LNCaP clone FGC (cell line): ENCODE data around the gene LRRK1.

ENCODE experiments used
- DNase-seq: peaks from one replicate; pipeline ENCODE4 v3.0.0-alpha.2; 2011; ENCODE audit warnings: low read depth
- H3K4me3 ChIP-seq: 2 replicates; pipeline ENCODE4 v1.5.1; 2011; ENCODE audit warnings: mild to moderate bottlenecking, low read depth, low read length, control low read depth
- CTCF ChIP-seq: IDR thresholded peaks from 2 replicates; pipeline ENCODE4 v1.5.1; 2012; ENCODE audit warnings: mild to moderate bottlenecking; ENCODE audit not compliant: control insufficient read depth, insufficient read depth; ENCODE audit errors: extremely low read depth

LRRK1 gene

GRCh38 chr15:100926258-100926657 is 7.1 kb downstream of the LRRK1 start:
- TF ChIP-seq CTCF: no peak
- no peak for DNase-seq
- no peak overlapping the region for H3K4me3 ChIP-seq

- DNase-seq: no peak
Observed at GRCh38 chr15:100926971-100927756, 8.0 kb downstream of the LRRK1 start.

GRCh38 chr15:100928632-100929280 is 9.6 kb downstream of the LRRK1 start:
- no peak for TF ChIP-seq CTCF
- H3K4me3 ChIP-seq: no peak overlapping the region
- DNase-seq: peak; percentile 73

More at GRCh38 chr15:100926971-100927756, 8.0 kb downstream of the LRRK1 start:
- TF ChIP-seq CTCF: no peak
- no peak overlapping the region for H3K4me3 ChIP-seq

- no peak overlapping the region for H3K4me3 ChIP-seq
- no peak for TF ChIP-seq CTCF
- peak; percentile 55 for DNase-seq
Observed at GRCh38 chr15:100929641-100930042, 10.5 kb downstream of the LRRK1 start.

GRCh38 chr15:100930306-100930848 is 11.2 kb downstream of the LRRK1 start:
- no peak for TF ChIP-seq CTCF
- H3K4me3 ChIP-seq: no peak overlapping the region
- no peak for DNase-seq

GRCh38 chr15:100931143-100931890 is 12.2 kb downstream of the LRRK1 start:
- H3K4me3 ChIP-seq: no peak overlapping the region
- no peak for DNase-seq
- TF ChIP-seq CTCF: no peak
